ENCODE data around the gene CPNE8.

DNA sequence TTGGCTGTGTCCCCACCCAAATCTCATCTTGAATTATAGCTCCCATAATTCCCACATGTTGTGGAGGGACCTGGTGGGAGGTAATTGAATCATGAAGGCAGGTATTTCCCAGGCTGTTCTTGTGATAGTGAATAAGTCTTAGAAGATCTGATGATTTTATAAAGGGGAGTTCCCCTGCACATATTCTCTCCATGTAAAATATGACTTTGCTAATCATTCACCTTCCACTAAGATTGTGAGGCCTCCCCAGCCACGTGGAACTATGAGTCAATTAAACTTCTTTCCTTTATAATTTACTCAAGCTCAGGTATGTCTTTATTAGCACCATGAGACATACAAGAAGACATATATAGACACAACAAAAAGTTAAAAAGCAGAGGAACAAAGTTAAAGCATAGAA is 120.0 kb downstream of the CPNE8 start:
- TF ChIP-seq, protein P1, sequence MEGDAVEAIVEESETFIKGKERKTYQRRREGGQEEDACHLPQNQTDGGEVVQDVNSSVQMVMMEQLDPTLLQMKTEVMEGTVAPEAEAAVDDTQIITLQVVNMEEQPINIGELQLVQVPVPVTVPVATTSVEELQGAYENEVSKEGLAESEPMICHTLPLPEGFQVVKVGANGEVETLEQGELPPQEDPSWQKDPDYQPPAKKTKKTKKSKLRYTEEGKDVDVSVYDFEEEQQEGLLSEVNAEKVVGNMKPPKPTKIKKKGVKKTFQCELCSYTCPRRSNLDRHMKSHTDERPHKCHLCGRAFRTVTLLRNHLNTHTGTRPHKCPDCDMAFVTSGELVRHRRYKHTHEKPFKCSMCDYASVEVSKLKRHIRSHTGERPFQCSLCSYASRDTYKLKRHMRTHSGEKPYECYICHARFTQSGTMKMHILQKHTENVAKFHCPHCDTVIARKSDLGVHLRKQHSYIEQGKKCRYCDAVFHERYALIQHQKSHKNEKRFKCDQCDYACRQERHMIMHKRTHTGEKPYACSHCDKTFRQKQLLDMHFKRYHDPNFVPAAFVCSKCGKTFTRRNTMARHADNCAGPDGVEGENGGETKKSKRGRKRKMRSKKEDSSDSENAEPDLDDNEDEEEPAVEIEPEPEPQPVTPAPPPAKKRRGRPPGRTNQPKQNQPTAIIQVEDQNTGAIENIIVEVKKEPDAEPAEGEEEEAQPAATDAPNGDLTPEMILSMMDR (IDR thresholded peaks at IDR 0.05; ENCODE audit: low read length) = no peak
- TF ChIP-seq EZH2 (optimal IDR thresholded peaks at IDR 0.05; ENCODE audit: low read depth, low read length) = no peak
- TF ChIP-seq EZH2phosphoT487 (IDR thresholded peaks at IDR 0.05; ENCODE audit: low read length) = no peak
